Smooth muscle cell (in vitro differentiated cells): Measurements from ENCODE around the gene PDE4D. TPM values are rescaled to one million over a fixed set of nuclear protein-coding genes. Genes with fewer than 3 reads are reported as not detected.

ENCODE experiments used
- DNase-seq: peaks from one replicate; lab custom pipeline; 2025; ENCODE audit not compliant: unreplicated experiment; lab: John Stamatoyannopoulos, UW
- H2AFZ ChIP-seq: fragments of 200-600 bp; sonication (generic); 2 replicates; pipeline ENCODE4 v1.6.0; 2016; ENCODE audit warnings: antibody characterized with exemption, low read depth, mild to moderate bottlenecking
- H3F3A ChIP-seq: fragments of 200-600 bp; sonication (generic); 2 replicates; pipeline ENCODE4 v1.6.0; 2017; ENCODE audit warnings: antibody characterized with exemption, low read depth
- H3K27ac ChIP-seq: fragments of 200-600 bp; sonication (generic); 2 replicates; pipeline ENCODE4 v1.5.1; 2016; ENCODE audit warnings: low read depth, mild to moderate bottlenecking
- H3K27me3 ChIP-seq: fragments of 200-600 bp; sonication (generic); 2 replicates; pipeline ENCODE4 v1.6.1; 2016; ENCODE audit warnings: low read depth, mild to moderate bottlenecking
- H3K36me3 ChIP-seq: fragments of 200-600 bp; sonication (generic); 2 replicates; pipeline ENCODE4 v1.5.1; 2016; ENCODE audit warnings: low read depth
- H3K4me1 ChIP-seq: fragments of 200-600 bp; sonication (generic); 2 replicates; pipeline ENCODE4 v1.5.1; 2016; ENCODE audit warnings: low read depth
- H3K4me2 ChIP-seq: fragments of 200-600 bp; sonication (generic); 2 replicates; pipeline ENCODE4 v1.6.0; 2016; ENCODE audit warnings: mild to moderate bottlenecking
- H3K4me3 ChIP-seq: fragments of 200-600 bp; sonication (generic); 2 replicates; pipeline ENCODE4 v1.5.1; 2016; ENCODE audit warnings: mild to moderate bottlenecking
- H3K79me2 ChIP-seq: fragments of 200-600 bp; sonication (generic); 2 replicates; pipeline ENCODE4 v1.6.0; 2016; ENCODE audit warnings: low read depth, mild to moderate bottlenecking
- H3K9ac ChIP-seq: fragments of 200-600 bp; sonication (generic); 2 replicates; pipeline ENCODE4 v1.6.0; 2016; ENCODE audit warnings: low read depth
- H3K9me3 ChIP-seq: fragments of 200-600 bp; sonication (generic); replicated peaks from 2 replicates; pipeline ENCODE4 v1.5.1; 2016; ENCODE audit warnings: low read depth
- H4K20me1 ChIP-seq: fragments of 200-600 bp; sonication (generic); 2 replicates; pipeline ENCODE4 v1.6.0; 2016; ENCODE audit warnings: low read depth
- WGBS: methylation state at CpG from one replicate; pipeline ENCODE4 v1.1.7; 2016; ENCODE audit warnings: low lambda C conversion rate; 5-methylcytosine and 5-hydroxymethylcytosine counted together
- polyA plus RNA-seq: library from polyadenylated mRNA; unstranded; fragments of >200 nt; fragmentation: Nextera tagmentation; extraction: Ambion mirVana; gene quantifications from 2 replicates; pipeline ENCODE4 v1.2.1, GENCODE V29; 2016
- total RNA-seq: library from RNA; depleted of rRNA; stranded (reverse); fragments of >200 nt; gene quantifications from 2 replicates; pipeline ENCODE4 v1.2.3, GENCODE V29; 2014
- TF ChIP-seq, protein P1 (sequence below): fragments of 200-600 bp; sonication (generic); IDR thresholded peaks from 2 replicates; pipeline ENCODE4 v1.5.1; 2017; ENCODE audit warnings: borderline replicate concordance, mild to moderate bottlenecking, antibody characterized with exemption; ENCODE audit not compliant: insufficient read depth, poor library complexity, severe bottlenecking

PDE4D gene
- total and polyA plus RNA-seq, 2 experiments from 2014 or later: 16.4 to 61.0 TPM

DNA sequence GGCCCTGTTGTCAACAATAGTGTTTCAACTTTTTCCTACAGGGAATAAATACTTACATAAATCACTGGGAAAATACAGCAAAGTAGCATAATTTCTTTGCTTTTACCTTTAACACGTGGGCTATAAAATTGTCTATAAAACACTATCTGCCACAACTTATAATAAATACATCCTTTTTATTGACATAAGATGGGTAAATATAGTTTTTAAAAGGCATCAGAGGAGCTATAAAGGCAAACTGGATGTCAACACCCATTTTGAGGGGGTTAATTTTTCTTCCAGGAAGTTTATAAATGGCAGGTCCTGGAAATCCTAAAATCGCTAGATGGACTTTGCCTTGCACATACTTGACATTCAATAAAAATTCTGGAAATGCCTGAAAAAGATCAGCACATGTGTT is 358.0 kb downstream of the PDE4D start:
- no peaks in the 10 kb centered on the region for H3K27me3 ChIP-seq
- H3F3A ChIP-seq: no peaks in the 10 kb centered on the region
- H3K27ac ChIP-seq: no peak overlapping the region
- H2AFZ ChIP-seq: no peak overlapping the region
- TF ChIP-seq, protein P1, sequence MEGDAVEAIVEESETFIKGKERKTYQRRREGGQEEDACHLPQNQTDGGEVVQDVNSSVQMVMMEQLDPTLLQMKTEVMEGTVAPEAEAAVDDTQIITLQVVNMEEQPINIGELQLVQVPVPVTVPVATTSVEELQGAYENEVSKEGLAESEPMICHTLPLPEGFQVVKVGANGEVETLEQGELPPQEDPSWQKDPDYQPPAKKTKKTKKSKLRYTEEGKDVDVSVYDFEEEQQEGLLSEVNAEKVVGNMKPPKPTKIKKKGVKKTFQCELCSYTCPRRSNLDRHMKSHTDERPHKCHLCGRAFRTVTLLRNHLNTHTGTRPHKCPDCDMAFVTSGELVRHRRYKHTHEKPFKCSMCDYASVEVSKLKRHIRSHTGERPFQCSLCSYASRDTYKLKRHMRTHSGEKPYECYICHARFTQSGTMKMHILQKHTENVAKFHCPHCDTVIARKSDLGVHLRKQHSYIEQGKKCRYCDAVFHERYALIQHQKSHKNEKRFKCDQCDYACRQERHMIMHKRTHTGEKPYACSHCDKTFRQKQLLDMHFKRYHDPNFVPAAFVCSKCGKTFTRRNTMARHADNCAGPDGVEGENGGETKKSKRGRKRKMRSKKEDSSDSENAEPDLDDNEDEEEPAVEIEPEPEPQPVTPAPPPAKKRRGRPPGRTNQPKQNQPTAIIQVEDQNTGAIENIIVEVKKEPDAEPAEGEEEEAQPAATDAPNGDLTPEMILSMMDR: no peak
- no peaks in the 10 kb centered on the region for H3K4me1 ChIP-seq
- peaks cover 21% of the 10 kb centered on the region for H4K20me1 ChIP-seq
- no peaks in the 10 kb centered on the region for H3K79me2 ChIP-seq
- H3K4me3 ChIP-seq: no peak overlapping the region
- H3K36me3 ChIP-seq: no peaks in the 10 kb centered on the region
- DNase-seq: no peak
- 97% methylated on average over 2 of the region's 2 CpGs for WGBS
- no peak overlapping the region for H3K4me2 ChIP-seq
- H3K9me3 ChIP-seq: no peaks in the 10 kb centered on the region
- H3K9ac ChIP-seq: no peak overlapping the region

DNA sequence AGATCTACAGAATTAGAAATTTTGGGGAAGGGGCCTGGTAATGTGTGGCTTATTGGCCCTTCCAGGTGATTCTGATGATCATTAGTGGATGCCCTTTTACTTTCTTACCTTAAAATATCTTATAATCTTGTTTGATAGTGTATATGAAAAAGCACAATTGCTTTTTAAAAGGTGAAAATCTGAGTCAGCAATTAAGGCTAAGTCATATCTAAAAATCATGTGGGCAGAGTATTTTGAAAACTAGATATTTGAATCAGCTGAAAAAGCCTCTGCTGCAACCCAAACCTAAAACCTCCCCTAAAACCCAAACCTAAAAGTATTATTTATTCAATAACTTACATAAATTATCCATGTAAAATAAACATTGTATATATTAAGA is 359.8 kb downstream of the PDE4D start:
- no peaks in the 10 kb centered on the region for H3K4me1 ChIP-seq
- no peaks in the 10 kb centered on the region for H3F3A ChIP-seq
- H3K27me3 ChIP-seq: no peaks in the 10 kb centered on the region
- no peak for DNase-seq
- no peak overlapping the region for H3K27ac ChIP-seq
- no peak overlapping the region for H3K9ac ChIP-seq
- no peaks in the 10 kb centered on the region for H3K79me2 ChIP-seq
- TF ChIP-seq, protein P1: no peak
- H3K9me3 ChIP-seq: no peaks in the 10 kb centered on the region
- H3K4me3 ChIP-seq: no peak overlapping the region
- no peaks in the 10 kb centered on the region for H3K36me3 ChIP-seq
- H3K4me2 ChIP-seq: no peak overlapping the region
- peaks cover 6% of the 10 kb centered on the region for H4K20me1 ChIP-seq
- no peak overlapping the region for H2AFZ ChIP-seq

DNA sequence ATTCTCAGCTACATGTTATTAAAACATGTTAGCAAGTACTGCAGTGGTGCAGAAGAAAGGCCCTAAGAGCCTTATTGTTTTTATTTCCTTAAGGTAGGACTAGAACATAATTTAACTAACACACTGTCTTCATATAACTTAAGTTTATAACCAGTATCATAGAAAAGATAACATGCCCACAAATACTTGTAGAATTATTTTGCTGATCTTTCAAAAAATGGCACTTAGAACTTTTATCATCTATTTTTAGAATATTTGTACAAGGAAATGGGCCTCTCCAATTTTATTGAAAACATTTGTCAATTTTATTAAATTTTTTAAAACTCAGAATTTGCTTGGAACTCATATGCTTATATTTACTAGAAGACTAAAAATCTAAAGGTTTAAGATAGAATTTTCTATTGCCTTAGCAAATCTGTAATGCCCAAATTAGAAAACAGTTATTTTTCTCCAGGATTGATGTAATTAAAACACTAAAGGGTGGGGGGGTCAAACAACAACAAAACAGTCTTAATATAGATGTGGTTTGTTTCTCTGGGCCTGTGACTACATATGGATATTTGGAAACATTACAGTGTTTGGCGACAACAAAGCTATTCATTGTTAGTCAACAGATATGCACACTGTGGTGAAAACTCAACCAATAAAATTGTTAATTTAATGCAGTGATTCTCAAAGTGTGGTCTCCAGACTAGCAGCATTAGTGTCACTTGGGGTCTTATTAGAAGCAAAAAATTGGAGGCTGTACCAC is 360.4 kb downstream of the PDE4D start:
- TF ChIP-seq, protein P1: no peak
- no peak for DNase-seq
- H3K4me2 ChIP-seq: no peak overlapping the region
- no peak overlapping the region for H2AFZ ChIP-seq
- peaks cover 10% of the 10 kb centered on the region for H4K20me1 ChIP-seq
- no peaks in the 10 kb centered on the region for H3F3A ChIP-seq
- peaks cover 4% of the 10 kb centered on the region for H3K4me1 ChIP-seq
- no peaks in the 10 kb centered on the region for H3K79me2 ChIP-seq
- H3K9ac ChIP-seq: no peak overlapping the region
- H3K9me3 ChIP-seq: no peaks in the 10 kb centered on the region
- no peak overlapping the region for H3K27ac ChIP-seq
- 88% methylated on average over 1 of the region's 1 CpG for WGBS
- no peaks in the 10 kb centered on the region for H3K27me3 ChIP-seq
- H3K36me3 ChIP-seq: no peaks in the 10 kb centered on the region
- H3K4me3 ChIP-seq: no peak overlapping the region

DNA sequence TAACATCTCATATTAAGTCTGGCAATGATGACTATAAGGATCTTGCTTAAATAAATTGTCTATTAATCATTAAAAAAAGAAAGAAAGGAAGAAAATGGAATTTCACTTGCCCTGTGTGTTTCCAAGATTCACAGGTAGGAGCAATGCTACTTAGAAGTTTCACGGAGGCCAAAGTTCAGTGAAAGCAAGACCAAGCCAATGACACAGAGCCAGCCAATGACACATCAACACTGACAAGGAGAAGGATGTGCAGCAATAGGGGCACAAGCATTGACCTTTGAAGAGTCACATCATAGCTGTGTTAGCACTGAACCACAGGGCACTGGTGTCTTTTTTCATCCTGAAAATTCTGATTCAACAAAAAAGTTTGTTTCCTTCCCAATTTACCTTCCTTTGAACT is 364.3 kb downstream of the PDE4D start:
- no peak overlapping the region for H3K4me3 ChIP-seq
- no peaks in the 10 kb centered on the region for H3K79me2 ChIP-seq
- TF ChIP-seq, protein P1: no peak
- H3K9me3 ChIP-seq: no peaks in the 10 kb centered on the region
- H3K9ac ChIP-seq: no peak overlapping the region
- H3K27me3 ChIP-seq: no peaks in the 10 kb centered on the region
- H4K20me1 ChIP-seq: peaks cover 10% of the 10 kb centered on the region
- 96% methylated on average over 1 of the region's 1 CpG for WGBS
- H3K27ac ChIP-seq: no peak overlapping the region
- H2AFZ ChIP-seq: no peak overlapping the region
- H3K36me3 ChIP-seq: no peaks in the 10 kb centered on the region
- no peak overlapping the region for H3K4me2 ChIP-seq
- H3K4me1 ChIP-seq: peaks cover 4% of the 10 kb centered on the region
- H3F3A ChIP-seq: no peaks in the 10 kb centered on the region
- no peak for DNase-seq
